H1 (cell line): ENCODE data around the gene MIF.
"Not testable (repeated sequence)": the region's sequence is repeated elsewhere in the genome, so short reads cannot be mapped to it uniquely, and the experiment has no call there.

Experiments
- CBX5 ChIP-seq: fragments of 300-800, 300-1000 bp; sonication (generic); IDR thresholded peaks from 2 replicates; pipeline ENCODE4 v1.7.1; 2016; ENCODE audit warnings: antibody characterized with exemption, low read length, low read depth
- CHD1 ChIP-seq: IDR thresholded peaks from 2 replicates; pipeline ENCODE4 v1.6.1; 2012; ENCODE audit warnings: low read depth, low read length, improper control_type of control experiment
- EZH2 ChIP-seq: fragments of 200-600 bp; sonication (generic); IDR thresholded peaks from 2 replicates; pipeline ENCODE4 v1.7.1; 2012; ENCODE audit warnings: low read depth, mild to moderate bottlenecking, moderate library complexity, low read length, inconsistent platforms; ENCODE audit not compliant: severe bottlenecking
- HDAC6 ChIP-seq: IDR thresholded peaks from one replicate; pipeline ENCODE4 v1.7.1; 2012; ENCODE audit warnings: low read depth, mild to moderate bottlenecking, inconsistent platforms, low read length, moderate library complexity
- JUND ChIP-seq: IDR thresholded peaks from 2 replicates; pipeline ENCODE4 v1.6.1; 2011; ENCODE audit warnings: mild to moderate bottlenecking, improper control_type of control experiment, low read length
- POLR2A ChIP-seq, 2 experiments: IDR thresholded peaks; 1 replicate in 1 of 2; 2 replicates in 1 of 2; pipeline ENCODE4 v1.6.1; 2011; ENCODE audit warnings: low read depth in 2 of 2, low read length in 2 of 2, mild to moderate bottlenecking in 2 of 2; ENCODE audit errors: control extremely low read depth in 1 of 2
- SIRT6 ChIP-seq: IDR thresholded peaks from one replicate; pipeline ENCODE4 v1.7.1; 2012; ENCODE audit warnings: low read length, inconsistent platforms
- SIX5 ChIP-seq: IDR thresholded peaks from 2 replicates; pipeline ENCODE4 v1.6.1; 2011; ENCODE audit warnings: mild to moderate bottlenecking, low read depth, low read length
- SP1 ChIP-seq: IDR thresholded peaks from 2 replicates; pipeline ENCODE4 v1.6.1; 2011; ENCODE audit warnings: low read depth, low read length
- SUZ12 ChIP-seq: fragments of 200-600 bp; sonication (generic); IDR thresholded peaks from 2 replicates; pipeline ENCODE4 v1.6.1; 2012; ENCODE audit warnings: mild to moderate bottlenecking, inconsistent platforms, low read length, moderate library complexity, mixed read lengths
- TAF7 ChIP-seq: optimal IDR thresholded peaks from 2 replicates; pipeline ENCODE3; 2011; ENCODE audit warnings: low read depth, mild to moderate bottlenecking, inconsistent platforms, low read length, moderate library complexity, borderline replicate concordance
- YY1 ChIP-seq: IDR thresholded peaks from 2 replicates; pipeline ENCODE4 v1.6.1; 2011; ENCODE audit warnings: low read depth, mild to moderate bottlenecking, low read length
- TF ChIP-seq, protein P1 (sequence below), 3 experiments: IDR thresholded peaks; 1 replicate in 2 of 3; 2 replicates in 1 of 3; pipeline versions ENCODE4 v1.5.1 to v1.6.1; 2011; ENCODE audit warnings: low read length in 3 of 3, mild to moderate bottlenecking in 3 of 3, inconsistent platforms in 2 of 3, low read depth in 1 of 3, moderate library complexity in 1 of 3; ENCODE audit not compliant: insufficient read depth in 1 of 3; ENCODE audit errors: control extremely low read depth in 1 of 3

DNA sequence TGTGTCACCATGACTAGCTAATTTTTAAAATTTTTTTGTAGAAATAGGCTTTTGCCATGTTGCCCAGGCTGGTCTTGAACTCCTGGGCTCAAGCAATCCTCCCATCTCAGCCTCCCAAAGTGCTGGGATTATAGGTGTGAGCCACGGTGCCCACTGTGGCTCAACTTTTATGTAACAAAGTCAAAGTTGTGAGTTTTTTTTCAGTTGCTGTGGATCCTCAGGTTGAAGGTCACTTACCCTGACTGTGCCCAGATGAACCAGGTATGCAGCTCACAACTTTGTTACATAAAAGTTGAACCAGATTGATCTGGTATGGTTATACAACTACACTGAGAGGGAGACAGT lies 26.1 kb downstream of the MIF start:
- TF ChIP-seq POLR2A (IDR thresholded peaks at IDR 0.05; ENCODE audit: control extremely low read depth in 1 of 2, low read depth in 2 of 2, low read length in 2 of 2); TAF7; YY1; SP1; EZH2; CBX5; SIX5; HDAC6; SIRT6; JUND; SUZ12; CHD1: not testable (repeated sequence)
- TF ChIP-seq, protein P1, sequence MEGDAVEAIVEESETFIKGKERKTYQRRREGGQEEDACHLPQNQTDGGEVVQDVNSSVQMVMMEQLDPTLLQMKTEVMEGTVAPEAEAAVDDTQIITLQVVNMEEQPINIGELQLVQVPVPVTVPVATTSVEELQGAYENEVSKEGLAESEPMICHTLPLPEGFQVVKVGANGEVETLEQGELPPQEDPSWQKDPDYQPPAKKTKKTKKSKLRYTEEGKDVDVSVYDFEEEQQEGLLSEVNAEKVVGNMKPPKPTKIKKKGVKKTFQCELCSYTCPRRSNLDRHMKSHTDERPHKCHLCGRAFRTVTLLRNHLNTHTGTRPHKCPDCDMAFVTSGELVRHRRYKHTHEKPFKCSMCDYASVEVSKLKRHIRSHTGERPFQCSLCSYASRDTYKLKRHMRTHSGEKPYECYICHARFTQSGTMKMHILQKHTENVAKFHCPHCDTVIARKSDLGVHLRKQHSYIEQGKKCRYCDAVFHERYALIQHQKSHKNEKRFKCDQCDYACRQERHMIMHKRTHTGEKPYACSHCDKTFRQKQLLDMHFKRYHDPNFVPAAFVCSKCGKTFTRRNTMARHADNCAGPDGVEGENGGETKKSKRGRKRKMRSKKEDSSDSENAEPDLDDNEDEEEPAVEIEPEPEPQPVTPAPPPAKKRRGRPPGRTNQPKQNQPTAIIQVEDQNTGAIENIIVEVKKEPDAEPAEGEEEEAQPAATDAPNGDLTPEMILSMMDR (IDR thresholded peaks at IDR 0.05; ENCODE audit: control extremely low read depth in 1 of 3, insufficient read depth in 1 of 3, low read depth in 1 of 3, low read length in 3 of 3) = not testable (repeated sequence)
